Keratinocyte (primary cell): ENCODE measurements around the gene NF1. TPM values are rescaled to one million over a fixed set of nuclear protein-coding genes. Genes with fewer than 3 reads are reported as not detected.

Experiments
- DNase-seq: peaks from one replicate; pipeline ENCODE4 v3.0.0-alpha.2; 2011; ENCODE audit warnings: low read depth, missing footprints, low spot score
- FAIRE-seq: peaks from 2 replicates; lab custom pipeline; 2011; peaks lifted over from hg19 to GRCh38; lab: Jason Lieb, UNC
- H2AFZ ChIP-seq: 2 replicates; pipeline ENCODE4 v1.6.0; 2012; ENCODE audit warnings: low read length, control low read depth, inconsistent platforms; ENCODE audit not compliant: control insufficient read depth
- H3K27ac ChIP-seq: 2 replicates; pipeline ENCODE4 v1.5.1; 2011; ENCODE audit warnings: low read length; ENCODE audit not compliant: control insufficient read depth, insufficient read depth
- H3K27me3 ChIP-seq: 3 replicates; pipeline ENCODE4 v1.6.0; 2011; ENCODE audit warnings: low read length; ENCODE audit not compliant: control insufficient read depth, insufficient read depth; ENCODE audit errors: extremely low read depth
- H3K36me3 ChIP-seq, 2 experiments: 2 replicates in 1 of 2; 3 replicates in 1 of 2; pipeline ENCODE4 v1.5.1; 2011; ENCODE audit warnings: low read length in 2 of 2, mild to moderate bottlenecking in 1 of 2; ENCODE audit not compliant: control insufficient read depth in 2 of 2, insufficient read depth in 2 of 2; ENCODE audit errors: extremely low read depth in 1 of 2
- H3K4me1 ChIP-seq: 3 replicates; pipeline ENCODE4 v1.5.1; 2011; ENCODE audit warnings: low read length; ENCODE audit not compliant: control insufficient read depth, insufficient read depth; ENCODE audit errors: extremely low read depth
- H3K4me2 ChIP-seq: 3 replicates; pipeline ENCODE4 v1.6.0; 2011; ENCODE audit warnings: low read depth, low read length; ENCODE audit not compliant: control insufficient read depth, insufficient read depth; ENCODE audit errors: extremely low read depth
- H3K4me3 ChIP-seq, 3 experiments: fragments of 200-600 bp in 1 of 3; sonication (generic) in 1 of 3; 2 replicates in 2 of 3; 3 replicates in 1 of 3; pipeline ENCODE4 v1.5.1; 2011 to 2016; ENCODE audit warnings: low read length in 3 of 3, mild to moderate bottlenecking in 3 of 3, control low read depth in 2 of 3, inconsistent platforms in 1 of 3, low read depth in 1 of 3, mixed read lengths in 1 of 3, mixed run types in 1 of 3, moderate library complexity in 1 of 3; ENCODE audit not compliant: control insufficient read depth in 2 of 3, insufficient read depth in 2 of 3; ENCODE audit errors: extremely low read depth in 1 of 3
- H3K79me2 ChIP-seq: 2 replicates; pipeline ENCODE4 v1.6.0; 2012; ENCODE audit warnings: low read length; ENCODE audit not compliant: control insufficient read depth, insufficient read depth
- H3K9ac ChIP-seq: 3 replicates; pipeline ENCODE4 v1.6.0; 2011; ENCODE audit warnings: low read length; ENCODE audit not compliant: control insufficient read depth, insufficient read depth; ENCODE audit errors: extremely low read depth
- H3K9me1 ChIP-seq: 3 replicates; pipeline ENCODE4 v1.6.0; 2011; ENCODE audit warnings: low read length; ENCODE audit not compliant: control insufficient read depth, insufficient read depth; ENCODE audit errors: extremely low read depth
- H3K9me3 ChIP-seq: 2 replicates; pipeline ENCODE4 v1.5.1; 2012; ENCODE audit warnings: low read depth, low read length; ENCODE audit not compliant: control insufficient read depth
- H4K20me1 ChIP-seq: 3 replicates; pipeline ENCODE4 v1.6.0; 2011; ENCODE audit warnings: low read length; ENCODE audit not compliant: control insufficient read depth, insufficient read depth; ENCODE audit errors: extremely low read depth
- EZH2 ChIP-seq: IDR thresholded peaks from one replicate; pipeline ENCODE4 v1.6.1; 2012; ENCODE audit warnings: inconsistent platforms, mild to moderate bottlenecking, low read length, moderate library complexity
- dilution Hi-C: fragments of 300-500 bp; cut with MboI; formaldehyde crosslinking; loops from one replicate; pipeline ENCODE4 v1.7.0; 2020; ENCODE audit warnings: low sequenced_read_pairs; ENCODE audit not compliant: extremely low pct_ligation_motif_present
- polyA plus RNA-seq, 5 experiments: library from polyadenylated mRNA; depleted of rRNA in 3 of 5; stranded (reverse) in 3 of 5; stranded (forward) in 1 of 5; unstranded in 1 of 5; fragments of >200 nt; gene quantifications; 1 replicate in 1 of 5; 2 replicates in 3 of 5; 3 replicates in 1 of 5; pipeline versions ENCODE4 v1.2.1 to v1.2.3, GENCODE V29; 2011 to 2012; ENCODE audit warnings: missing spikeins in 2 of 5, low read depth in 1 of 5, low replicate concordance in 1 of 5
- TF ChIP-seq, protein P1 (sequence below), 3 experiments: IDR thresholded peaks in 1 of 3; conservative IDR thresholded peaks in 1 of 3; optimal IDR thresholded peaks in 1 of 3; 2 replicates in 2 of 3; 3 replicates in 1 of 3; pipeline versions ENCODE3 to v1.5.1; 2011; ENCODE audit warnings: low read length in 3 of 3, mild to moderate bottlenecking in 3 of 3, moderate library complexity in 2 of 3, control low read depth in 1 of 3, inconsistent platforms in 1 of 3; ENCODE audit not compliant: insufficient read depth in 2 of 3; ENCODE audit errors: extremely low read depth in 1 of 3

NF1 gene
- polyA plus RNA-seq, 1 donor (not counting 4 experiments of a cell fraction or from before 2014, with no cell fraction given) = 26.7 TPM

DNA sequence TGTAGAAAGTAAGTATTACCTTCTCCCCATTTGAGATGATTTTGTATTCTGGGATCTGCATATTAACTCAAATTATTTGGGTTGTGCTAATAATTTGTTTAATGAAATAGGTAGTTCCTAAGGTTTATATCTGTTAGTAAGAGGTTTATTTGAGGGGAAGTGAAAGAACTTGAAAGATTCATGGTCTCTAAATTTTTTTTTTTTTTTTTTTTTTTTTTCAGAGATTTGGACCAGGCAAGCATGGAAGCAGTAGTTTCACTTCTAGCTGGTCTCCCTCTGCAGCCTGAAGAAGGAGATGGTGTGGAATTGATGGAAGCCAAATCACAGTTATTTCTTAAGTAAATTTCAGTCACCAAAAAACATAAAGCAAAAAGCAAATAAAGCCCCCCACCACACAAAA lies 137.1 kb downstream of the NF1 start:
- dilution Hi-C loops = no loop called here
- Histone ChIP-seq H3K27me3 (no peaks in the 10 kb centered on the region), H3K4me2 (no peak overlapping the region), H3K9me3 (no peaks in the 10 kb centered on the region), H3K4me3 (no peak overlapping the region), H3K9ac (no peak overlapping the region), H3K79me2 (no peaks in the 10 kb centered on the region), H3K9me1 (no peaks in the 10 kb centered on the region), H3K4me1 (no peaks in the 10 kb centered on the region), H3K27ac (no peak overlapping the region), H4K20me1 (no peaks in the 10 kb centered on the region), H3K36me3 (peaks cover 15 to 17% of the 10 kb centered on the region in 2 experiments), H2AFZ (no peak overlapping the region)
- TF ChIP-seq EZH2 = no peak
- TF ChIP-seq, protein P1, sequence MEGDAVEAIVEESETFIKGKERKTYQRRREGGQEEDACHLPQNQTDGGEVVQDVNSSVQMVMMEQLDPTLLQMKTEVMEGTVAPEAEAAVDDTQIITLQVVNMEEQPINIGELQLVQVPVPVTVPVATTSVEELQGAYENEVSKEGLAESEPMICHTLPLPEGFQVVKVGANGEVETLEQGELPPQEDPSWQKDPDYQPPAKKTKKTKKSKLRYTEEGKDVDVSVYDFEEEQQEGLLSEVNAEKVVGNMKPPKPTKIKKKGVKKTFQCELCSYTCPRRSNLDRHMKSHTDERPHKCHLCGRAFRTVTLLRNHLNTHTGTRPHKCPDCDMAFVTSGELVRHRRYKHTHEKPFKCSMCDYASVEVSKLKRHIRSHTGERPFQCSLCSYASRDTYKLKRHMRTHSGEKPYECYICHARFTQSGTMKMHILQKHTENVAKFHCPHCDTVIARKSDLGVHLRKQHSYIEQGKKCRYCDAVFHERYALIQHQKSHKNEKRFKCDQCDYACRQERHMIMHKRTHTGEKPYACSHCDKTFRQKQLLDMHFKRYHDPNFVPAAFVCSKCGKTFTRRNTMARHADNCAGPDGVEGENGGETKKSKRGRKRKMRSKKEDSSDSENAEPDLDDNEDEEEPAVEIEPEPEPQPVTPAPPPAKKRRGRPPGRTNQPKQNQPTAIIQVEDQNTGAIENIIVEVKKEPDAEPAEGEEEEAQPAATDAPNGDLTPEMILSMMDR (optimal IDR thresholded peaks at IDR 0.05 in 1 of 3, IDR thresholded peaks at IDR 0.05 in 1 of 3, conservative IDR thresholded peaks at IDR 0.05 in 1 of 3; ENCODE audit: extremely low read depth in 1 of 3, insufficient read depth in 2 of 3, low read length in 3 of 3) = no peak
- FAIRE-seq (no peak), DNase-seq (no peak)

DNA sequence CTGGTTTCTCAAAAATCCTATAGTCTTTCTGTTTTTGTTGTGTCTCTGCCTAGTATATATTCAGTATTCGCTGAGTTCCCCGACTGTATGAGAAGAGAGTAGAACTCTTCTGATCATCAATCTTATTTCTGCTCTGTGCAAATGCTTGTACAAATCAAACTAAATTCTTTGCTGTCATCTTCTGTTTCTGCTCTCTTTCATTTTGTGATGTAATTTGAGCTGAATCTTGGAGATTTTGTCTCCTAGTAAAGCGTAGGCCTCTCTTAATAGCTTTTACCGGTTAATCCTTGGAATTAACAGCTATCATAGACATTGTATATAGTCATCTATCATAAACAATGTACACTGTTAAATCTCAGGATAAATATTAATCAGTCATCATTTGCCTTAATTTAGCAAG lies 140.3 kb downstream of the NF1 start:
- no peak for FAIRE-seq
- Histone ChIP-seq H4K20me1 (no peaks in the 10 kb centered on the region), H3K4me1 (no peaks in the 10 kb centered on the region), H3K27me3 (no peaks in the 10 kb centered on the region), H3K27ac (no peak overlapping the region), H2AFZ (no peak overlapping the region), H3K9me1 (no peaks in the 10 kb centered on the region), H3K79me2 (no peaks in the 10 kb centered on the region), H3K9me3 (no peaks in the 10 kb centered on the region), H3K9ac (no peak overlapping the region), H3K4me3 (no peak overlapping the region), H3K36me3 (peaks cover 12 to 16% of the 10 kb centered on the region in 2 experiments), H3K4me2 (no peak overlapping the region)
- no peak for DNase-seq
- dilution Hi-C loops = no loop called here
- TF ChIP-seq, protein P1 (optimal IDR thresholded peaks at IDR 0.05 in 1 of 3, IDR thresholded peaks at IDR 0.05 in 1 of 3, conservative IDR thresholded peaks at IDR 0.05 in 1 of 3; ENCODE audit: extremely low read depth in 1 of 3, insufficient read depth in 2 of 3, low read length in 3 of 3) = no peak
- no peak for TF ChIP-seq EZH2
